ENCODE measurements around the gene NEURL1. TPM values are rescaled to one million over a fixed set of nuclear protein-coding genes. Genes with fewer than 3 reads are reported as not detected.

Gene NEURL1
- total RNA-seq, 1 donor from 2014 or later: 0.93 TPM

DNA sequence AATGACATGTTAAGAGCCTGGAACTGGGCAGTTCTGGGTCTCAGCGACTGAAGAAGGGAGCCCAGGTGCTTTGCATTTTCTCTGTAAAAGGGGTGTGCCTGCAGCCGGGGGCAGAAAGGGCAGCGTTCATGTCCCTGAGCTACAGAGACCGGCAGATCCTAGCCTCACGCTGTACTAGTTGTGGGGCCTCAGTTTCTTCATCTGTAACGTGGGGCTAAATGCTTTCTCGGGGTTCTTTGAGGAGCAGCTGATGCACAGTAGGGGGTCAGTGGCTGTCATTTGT, 79.6 kb downstream of the NEURL1 start:
- no peaks in the 10 kb centered on the region for H3K36me3 Mint-ChIP-seq (ENCODE audit: low read depth)
- ATAC-seq (ENCODE audit: low read depth): no peak
- H3K9me3 Mint-ChIP-seq: no peaks in the 10 kb centered on the region
- no peak for DNase-seq
- no peak overlapping the region for H3K4me3 Mint-ChIP-seq
- ChIA-PET POLR2A (no interaction called here), CTCF (no interaction called here)
- peaks cover 4% of the 10 kb centered on the region for H3K27me3 Mint-ChIP-seq
- H3K4me1 Mint-ChIP-seq: no peaks in the 10 kb centered on the region
- no peak overlapping the region for H3K27ac Mint-ChIP-seq
- intact Hi-C loops (cut with micrococcal nuclease): no loop called here
- no peak for TF ChIP-seq CTCF (IDR thresholded peaks at IDR 0.05)

GRCh38 chr10:103574097-103575061, 80.9 kb downstream of the NEURL1 start:
- Mint-ChIP-seq H3K27me3 (peaks cover 5% of the 10 kb centered on the region), H3K36me3 (ENCODE audit: low read depth) (no peaks in the 10 kb centered on the region), H3K4me3 (no peak overlapping the region), H3K9me3 (no peaks in the 10 kb centered on the region), H3K4me1 (no peaks in the 10 kb centered on the region), H3K27ac (no peak overlapping the region)
- ATAC-seq (ENCODE audit: low read depth): no peak
- TF ChIP-seq CTCF (IDR thresholded peaks at IDR 0.05): no peak
- ChIA-PET CTCF (no interaction called here), POLR2A (no interaction called here)
- intact Hi-C loops (cut with micrococcal nuclease): no loop called here
- DNase-seq: no peak

GRCh38 chr10:103575416-103576075, 82.0 kb downstream of the NEURL1 start:
- POLR2A ChIA-PET: no interaction called here
- intact Hi-C loops (cut with micrococcal nuclease): no loop called here
- Mint-ChIP-seq H3K27ac (no peak overlapping the region), H3K4me1 (no peaks in the 10 kb centered on the region), H3K9me3 (no peaks in the 10 kb centered on the region), H3K27me3 (peaks cover 2% of the 10 kb centered on the region), H3K4me3 (no peak overlapping the region), H3K36me3 (ENCODE audit: low read depth) (no peaks in the 10 kb centered on the region)
- DNase-seq (no peak), ATAC-seq (ENCODE audit: low read depth) (no peak)
- no peak for TF ChIP-seq CTCF (IDR thresholded peaks at IDR 0.05)
- CTCF ChIA-PET: no interaction called here

DNA sequence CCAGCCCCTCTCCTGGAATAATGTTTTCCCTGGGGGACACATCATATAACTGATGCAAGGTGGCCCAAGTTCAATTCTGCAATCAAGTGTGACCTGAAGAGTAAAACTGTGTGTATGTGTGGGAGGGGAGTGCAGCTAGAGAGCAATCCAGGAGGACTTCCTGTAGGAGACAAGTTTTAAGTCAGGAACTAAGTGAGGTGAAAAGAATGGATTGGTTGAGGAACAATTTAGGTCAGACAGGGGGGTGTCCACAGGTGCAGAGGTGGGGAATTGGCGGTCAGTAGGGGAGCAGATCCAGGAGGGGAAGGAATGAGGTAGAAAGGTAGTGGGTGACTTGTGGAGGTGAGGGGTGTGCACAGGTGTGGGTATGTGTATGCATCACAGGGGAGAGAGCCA, 82.6 kb downstream of the NEURL1 start:
- no peak for DNase-seq
- no peak overlapping the region for H3K27ac Mint-ChIP-seq

More for the DNA sequence above, 82.6 kb downstream of the NEURL1 start:
- H3K27me3 Mint-ChIP-seq: peaks cover 2% of the 10 kb centered on the region
- H3K4me3 Mint-ChIP-seq: no peak overlapping the region
- H3K4me1 Mint-ChIP-seq: no peaks in the 10 kb centered on the region
- ChIA-PET CTCF (no interaction called here), POLR2A (no interaction called here)
- ATAC-seq (ENCODE audit: low read depth): no peak
- TF ChIP-seq CTCF (IDR thresholded peaks at IDR 0.05): no peak
- intact Hi-C loops (cut with micrococcal nuclease): no loop called here
- H3K36me3 Mint-ChIP-seq (ENCODE audit: low read depth): no peaks in the 10 kb centered on the region
- no peaks in the 10 kb centered on the region for H3K9me3 Mint-ChIP-seq
